Glomerular visceral epithelial cell (primary cell): Measurements from ENCODE around the gene MKS1.
A peak's percentile ranks its signal among the peaks of the same experiment; 100 is the strongest.

Experiments
- DNase-seq: peaks from one replicate; pipeline ENCODE4 v3.0.0-alpha.2; 2016; ENCODE audit errors: extremely low spot score

MKS1 gene

GRCh38 chr17:58219007-58219788, at the start of gene MKS1:
Gene MKS1 (minus strand): TSS chr17:58219255. CDS start chr17:58219230, 25 bp downstream.
- DNase-seq, result peak; percentile 93

- no peak for DNase-seq
Measured at GRCh38 chr17:58268326-58268725, 49.3 kb upstream of the MKS1 start.

- DNase-seq, result no peak
Measured at GRCh38 chr17:58267347-58268324, 48.6 kb upstream of the MKS1 start.

DNA sequence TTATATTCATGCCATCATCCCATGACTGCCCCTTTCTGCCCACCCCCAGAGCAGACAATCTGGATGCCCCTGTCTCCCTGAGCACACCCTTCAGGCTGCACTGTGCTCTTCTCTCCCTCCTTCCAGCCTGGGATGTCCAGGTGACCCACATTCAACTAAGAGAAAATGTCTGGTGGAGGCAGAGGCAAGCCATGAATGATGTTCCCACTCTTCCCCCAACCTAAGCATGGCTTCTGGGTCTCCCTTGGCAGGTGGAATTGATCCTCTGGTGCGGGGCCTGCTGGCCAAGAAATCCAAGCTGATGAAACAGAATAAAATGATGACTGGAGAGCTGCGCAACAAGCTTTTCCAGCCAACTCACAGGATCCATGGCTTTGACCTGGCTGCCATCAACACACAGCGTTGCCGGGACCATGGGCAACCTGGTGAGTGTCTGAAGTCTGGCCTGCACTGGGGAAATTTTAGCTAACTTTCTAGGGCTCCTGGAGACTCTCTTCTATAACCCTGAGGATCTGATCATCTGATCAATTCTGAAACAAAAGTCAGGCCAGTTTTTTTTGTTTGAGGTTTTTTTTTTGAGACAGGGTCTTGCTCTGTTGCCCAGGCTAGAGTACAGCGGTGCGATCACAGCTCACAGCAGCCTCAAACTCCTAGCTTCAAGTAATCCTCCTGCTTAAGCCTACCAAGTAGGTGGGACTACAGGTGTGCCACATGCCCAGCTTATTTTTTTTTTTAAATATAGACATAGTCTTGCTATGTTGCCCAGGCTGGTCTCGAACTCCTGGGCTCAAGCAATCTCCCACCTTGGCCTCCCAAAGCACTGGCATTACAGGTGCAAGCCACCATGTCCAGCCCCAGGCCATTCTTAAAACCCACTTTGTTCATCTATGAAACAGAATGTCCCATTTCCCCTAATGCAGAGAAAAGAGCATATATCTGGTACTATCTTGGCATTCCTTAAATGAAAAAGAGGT, 47.1 kb upstream of the MKS1 start:
- DNase-seq, result no peak

GRCh38 chr17:58265271-58265670, 46.2 kb upstream of the MKS1 start:
- no peak for DNase-seq

- no peak for DNase-seq
Measured at GRCh38 chr17:58264407-58265103, 45.5 kb upstream of the MKS1 start.

DNA sequence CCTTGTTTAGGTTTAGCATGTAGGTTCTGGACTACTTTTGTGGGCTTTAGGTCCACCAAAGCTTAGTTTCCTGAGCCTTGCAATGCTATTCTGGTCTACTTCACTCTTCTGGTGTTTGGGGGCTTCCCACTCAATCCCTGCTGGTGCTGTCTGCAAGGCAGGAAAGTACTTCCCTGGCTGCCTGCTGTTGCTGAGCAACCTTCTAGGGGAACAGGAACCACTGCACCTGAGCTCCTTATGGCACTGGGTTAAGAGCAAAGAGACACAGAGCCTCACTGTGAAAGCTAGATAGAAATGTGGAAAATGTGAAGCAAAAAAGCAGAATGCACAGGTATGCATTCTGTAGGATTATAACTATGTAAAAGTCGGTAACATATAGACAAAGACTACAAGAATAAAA, 44.7 kb upstream of the MKS1 start:
- DNase-seq, result no peak

GRCh38 chr17:58262149-58262548, 43.1 kb upstream of the MKS1 start:
- no peak for DNase-seq

DNA sequence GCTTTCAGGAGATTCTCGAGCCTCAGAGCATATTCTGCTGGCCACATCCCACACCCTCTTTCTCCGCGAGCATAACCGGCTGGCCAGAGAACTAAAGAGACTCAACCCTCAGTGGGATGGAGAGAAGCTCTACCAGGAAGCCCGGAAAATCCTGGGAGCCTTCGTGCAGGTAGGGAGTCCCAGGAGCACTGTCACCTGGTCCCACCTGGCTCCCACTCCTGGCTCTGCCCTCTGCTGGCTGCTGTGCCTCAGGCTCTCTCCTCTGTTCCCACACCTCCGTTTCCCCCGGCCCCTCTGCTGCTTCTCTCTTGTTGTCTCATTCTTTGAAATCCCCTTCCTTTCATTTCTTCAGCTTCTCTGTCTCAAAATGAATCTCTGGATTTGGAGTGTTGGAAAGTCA, 35.7 kb upstream of the MKS1 start:
- DNase-seq, result no peak

DNA sequence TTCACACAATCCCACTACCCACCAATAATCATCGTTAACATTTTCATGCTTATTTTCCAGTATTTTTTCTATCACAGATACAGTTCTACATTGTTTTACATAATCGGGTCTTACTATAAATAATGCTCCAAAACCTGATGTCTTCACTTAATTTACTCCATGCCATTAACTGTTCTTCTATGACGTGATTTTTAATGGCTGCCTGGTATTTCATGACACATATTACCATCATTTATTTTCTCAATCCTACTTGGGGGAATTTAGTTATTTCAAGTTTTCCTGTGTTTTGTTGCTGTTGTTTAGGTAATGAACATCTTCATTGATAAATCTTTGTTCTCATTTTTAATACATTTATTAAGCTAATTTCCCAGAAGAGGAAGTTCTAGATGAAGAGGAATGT, 34.0 kb upstream of the MKS1 start:
- DNase-seq, result no peak

GRCh38 chr17:58252141-58252540, 33.1 kb upstream of the MKS1 start:
- no peak for DNase-seq

DNA sequence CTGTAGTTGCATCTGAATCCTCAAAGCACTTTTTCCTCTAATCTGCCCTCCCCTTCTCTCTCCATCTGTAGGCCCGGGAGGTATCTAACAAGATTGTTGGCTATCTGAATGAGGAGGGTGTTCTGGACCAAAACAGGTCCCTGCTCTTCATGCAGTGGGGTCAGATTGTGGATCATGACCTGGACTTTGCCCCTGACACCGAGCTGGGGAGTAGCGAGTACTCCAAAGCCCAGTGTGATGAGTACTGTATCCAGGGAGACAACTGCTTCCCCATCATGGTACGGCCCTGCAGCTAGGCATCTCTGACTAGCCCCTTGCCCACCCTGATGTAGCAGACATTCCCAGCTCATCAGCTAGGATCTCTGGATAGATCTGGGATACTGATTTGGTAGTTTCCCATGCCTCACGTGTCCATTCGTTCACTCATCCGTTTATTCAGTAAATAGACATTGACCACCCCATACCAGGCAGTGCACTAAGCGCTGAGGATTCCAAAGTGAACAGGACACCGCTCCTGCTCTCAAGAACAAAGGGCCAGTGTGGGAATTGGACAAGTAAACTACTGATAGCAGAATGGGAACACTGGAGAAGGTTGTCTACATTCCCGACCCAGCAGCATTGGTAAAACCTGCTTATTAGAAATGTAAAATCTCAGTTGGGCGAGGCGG, 31.4 kb upstream of the MKS1 start:
- no peak for DNase-seq

DNA sequence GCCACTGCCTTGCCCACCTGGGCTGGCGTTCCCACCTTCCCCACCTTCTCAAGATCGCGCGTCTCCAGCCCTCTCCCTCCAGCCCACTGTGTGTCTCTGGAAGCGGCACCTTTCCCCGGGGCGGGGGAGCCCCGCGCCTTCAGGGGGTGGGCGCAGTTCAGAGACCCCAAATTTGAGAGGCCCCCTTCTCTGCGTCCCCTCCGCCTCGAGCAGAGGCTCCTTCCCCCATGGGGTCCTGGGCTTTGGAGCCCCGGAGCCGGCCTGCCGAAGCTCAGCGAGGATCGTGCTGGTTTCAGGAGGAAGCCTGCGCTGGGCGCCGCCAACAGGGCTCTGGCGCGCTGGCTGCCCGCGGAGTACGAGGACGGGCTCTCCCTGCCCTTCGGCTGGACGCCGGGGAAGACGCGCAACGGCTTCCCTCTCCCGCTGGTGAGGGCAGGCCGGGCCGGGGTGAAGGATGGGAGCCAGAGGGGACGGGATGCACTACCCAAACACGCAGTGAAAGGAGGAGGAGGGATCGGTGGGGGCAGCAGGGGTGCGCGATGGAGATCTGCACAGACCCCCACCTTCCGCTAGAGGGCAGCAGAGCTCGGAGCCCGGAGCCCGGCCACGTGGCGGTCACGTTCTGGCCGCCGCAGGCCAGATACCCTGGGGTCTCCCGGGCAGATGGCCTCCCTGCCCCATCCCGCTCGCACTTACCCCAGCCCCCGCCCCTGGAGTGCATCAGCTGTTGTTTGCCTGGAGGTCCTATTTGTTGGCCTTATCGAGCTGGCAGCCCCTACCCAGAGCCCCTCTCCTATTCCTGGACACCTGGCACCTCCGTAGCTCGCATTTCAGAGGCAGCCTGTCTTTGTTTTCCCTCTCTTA, 30.4 kb upstream of the MKS1 start:
- DNase-seq, result peak; percentile 51

DNA sequence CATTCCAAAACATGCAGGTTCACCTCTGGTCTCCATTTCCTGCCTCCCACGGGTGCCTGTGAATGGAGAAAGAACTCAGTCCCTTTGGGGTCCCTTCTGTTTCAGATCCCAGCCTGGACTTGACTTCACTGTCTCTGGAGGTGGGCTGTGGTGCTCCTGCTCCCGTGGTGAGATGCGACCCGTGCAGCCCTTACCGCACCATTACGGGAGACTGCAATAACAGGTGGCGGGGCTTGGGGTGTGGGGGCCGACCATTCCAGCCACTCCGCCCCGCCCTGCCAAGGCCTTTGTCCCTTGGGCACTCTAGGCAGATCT, 29.9 kb upstream of the MKS1 start:
- no peak for DNase-seq

DNA sequence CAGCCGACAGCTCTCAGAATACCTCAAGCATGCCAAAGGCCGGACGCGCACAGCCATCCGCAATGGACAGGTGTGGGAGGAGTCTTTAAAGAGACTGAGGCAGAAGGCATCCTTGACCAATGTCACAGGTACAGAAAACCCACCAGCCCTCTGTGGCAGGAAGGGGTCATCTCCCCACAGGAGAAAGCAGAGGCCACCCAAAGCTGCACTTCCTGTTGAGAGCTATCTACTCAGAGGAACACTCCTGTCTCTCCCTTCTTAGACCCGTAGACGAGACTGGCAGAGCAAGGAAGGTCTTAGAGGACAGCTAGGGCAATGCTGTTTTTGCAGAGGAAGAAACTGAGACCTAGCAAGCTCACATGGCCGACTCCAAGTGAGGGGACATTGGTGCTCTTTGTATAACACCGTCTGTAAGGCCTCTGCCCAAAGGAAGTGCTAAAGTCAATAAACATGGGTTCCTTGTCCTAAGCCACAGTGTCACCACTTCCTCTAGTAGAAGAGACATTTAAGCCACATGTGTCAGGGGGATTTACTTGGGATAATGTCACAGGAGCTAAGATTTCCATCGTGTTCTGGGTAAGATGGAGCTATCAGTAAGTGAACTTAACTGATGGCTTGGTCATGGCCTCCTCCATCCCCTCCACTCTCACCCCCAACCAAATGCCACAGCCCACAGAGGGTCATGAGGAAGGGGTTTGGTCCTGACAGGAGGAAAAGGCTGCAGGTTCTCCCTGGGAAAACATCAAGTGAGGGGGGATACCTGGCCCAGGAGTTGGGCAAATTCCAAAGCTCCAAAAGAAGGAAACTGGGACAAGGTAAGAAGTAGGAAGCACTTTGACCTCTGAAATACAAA, 28.7 kb upstream of the MKS1 start:
- no peak for DNase-seq

GRCh38 chr17:58246781-58247180, 27.7 kb upstream of the MKS1 start:
- DNase-seq, result no peak

DNA sequence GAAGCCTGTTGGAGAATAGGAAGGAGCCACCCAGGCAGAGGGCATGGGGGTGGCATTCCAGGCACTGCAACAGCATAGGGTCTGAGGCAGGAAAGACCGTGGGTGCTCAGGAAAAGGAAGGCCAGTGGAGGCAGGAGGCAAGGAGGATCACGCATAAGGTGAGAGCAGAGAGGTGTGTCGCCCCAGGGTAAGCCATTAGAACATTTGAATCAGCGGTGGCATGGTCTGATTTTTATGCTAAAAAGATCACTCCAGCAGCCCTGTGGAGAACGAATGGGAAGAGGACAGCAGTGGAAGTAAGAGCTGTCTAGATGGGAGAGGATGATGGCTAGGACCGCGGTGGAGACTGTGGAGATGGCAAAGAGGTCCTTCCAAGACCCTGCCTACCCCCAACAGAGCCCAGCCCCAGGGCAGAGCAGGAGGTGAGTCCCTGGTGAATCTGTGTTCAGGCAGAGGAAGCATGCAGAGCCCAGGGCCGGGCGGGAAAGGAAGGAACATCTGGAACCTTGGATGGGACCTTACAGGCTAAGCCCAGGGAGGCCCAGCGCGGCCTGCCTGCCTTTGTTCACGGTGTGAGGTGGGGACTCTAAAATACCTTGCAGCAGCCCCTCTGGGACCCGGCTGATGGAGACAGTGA, 27.2 kb upstream of the MKS1 start:
- DNase-seq, result no peak

GRCh38 chr17:58245428-58246103, 26.5 kb upstream of the MKS1 start:
- no peak for DNase-seq
